ENCODE results near the gene HTATIP2. TPM values are rescaled to one million over a fixed set of nuclear protein-coding genes. Genes with fewer than 3 reads are reported as not detected.
"Not testable (repeated sequence)": the region's sequence is repeated elsewhere in the genome, so short reads cannot be mapped to it uniquely, and the experiment has no call there.

HTATIP2 gene
- total and polyA plus RNA-seq, 2 experiments from 2014 or later: 45.0 to 57.5 TPM

DNA sequence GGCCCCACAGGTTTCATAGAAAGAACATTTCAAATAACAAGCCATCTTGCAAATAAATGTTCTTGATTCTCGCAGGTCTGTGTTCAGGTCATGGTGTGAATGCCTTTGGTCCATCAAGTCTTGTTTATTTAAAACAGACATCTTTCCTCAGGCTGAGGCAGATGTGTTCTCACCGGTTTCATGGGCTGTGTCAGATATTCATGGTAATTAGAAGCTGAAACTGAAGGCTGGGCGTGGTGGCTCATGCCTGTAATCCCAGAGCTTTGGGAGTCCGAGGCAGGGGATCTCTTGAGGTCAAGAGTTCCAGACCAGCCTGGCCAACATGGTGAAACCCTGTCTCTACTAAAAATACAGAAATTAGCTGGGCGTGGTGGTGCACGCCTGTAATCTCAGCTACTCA lies 2.0 kb downstream of the HTATIP2 start:
- not testable (repeated sequence) for H3K27ac ChIP-seq (ENCODE audit: low read depth); H3K9me2 ChIP-seq (ENCODE audit: insufficient read depth); H3F3A ChIP-seq (replicated peaks; ENCODE audit: low read depth); ATAC-seq; H3K79me2 ChIP-seq (replicated peaks; ENCODE audit: insufficient read depth); H3K4me2 ChIP-seq; DNase-seq (ENCODE audit: low spot score); H4K20me1 ChIP-seq (replicated peaks; ENCODE audit: insufficient read depth); H3K27ac Mint-ChIP-seq; H3K36me3 ChIP-seq (ENCODE audit: insufficient read depth); H3K4me3 Mint-ChIP-seq; H3K9me3 Mint-ChIP-seq; H3K36me3 Mint-ChIP-seq (ENCODE audit: low read depth); H3K4me3 ChIP-seq; H2AFZ ChIP-seq
- Histone ChIP-seq H3K27me3 (ENCODE audit: insufficient read depth) (peaks cover 30% of the 10 kb centered on the region), H3K4me1 (ENCODE audit: insufficient read depth) (peaks cover 40% of the 10 kb centered on the region)
- H3K4me1 Mint-ChIP-seq: peaks cover 46% of the 10 kb centered on the region
- peaks cover 13% of the 10 kb centered on the region for H3K27me3 Mint-ChIP-seq (ENCODE audit: insufficient read depth, low read depth, poor library complexity)

DNA sequence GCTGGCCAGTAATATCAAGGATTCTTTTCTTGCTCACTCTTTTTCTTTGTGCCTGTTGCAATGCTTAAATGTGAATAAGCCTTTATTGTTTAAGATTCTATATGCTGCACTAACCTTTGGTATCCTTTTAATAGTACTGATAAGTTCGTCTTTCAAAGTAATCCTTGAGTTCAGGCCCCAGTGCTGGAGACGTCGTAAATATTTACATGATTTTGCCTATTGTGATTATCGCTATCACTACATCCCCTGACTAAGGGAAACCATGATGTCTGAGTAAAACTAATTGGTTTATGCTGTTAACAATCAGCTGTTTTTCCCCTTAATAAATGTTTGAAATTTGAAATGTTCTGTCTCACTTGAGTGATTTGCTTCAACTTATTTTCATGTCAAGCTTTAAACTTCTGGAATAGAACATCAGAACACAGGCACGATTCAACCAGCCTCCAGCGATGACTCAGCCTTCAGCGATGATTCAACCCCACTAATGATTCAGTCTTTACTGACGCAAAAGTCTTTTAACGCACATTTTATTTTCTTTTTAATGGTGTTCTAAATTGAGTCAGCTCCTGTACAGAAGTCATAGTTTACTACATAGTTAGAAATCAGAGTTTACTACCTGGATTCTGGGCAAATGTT lies 3.9 kb downstream of the HTATIP2 start:
- DNase-seq (ENCODE audit: low spot score): no peak
- Histone ChIP-seq H3K27me3 (ENCODE audit: insufficient read depth) (peaks cover 20% of the 10 kb centered on the region), H3K9me2 (ENCODE audit: insufficient read depth) (peaks cover 8% of the 10 kb centered on the region), H4K20me1 (replicated peaks; ENCODE audit: insufficient read depth) (no peaks in the 10 kb centered on the region), H3K27ac (ENCODE audit: low read depth) (no peak overlapping the region), H3K4me2 (no peak overlapping the region), H3K36me3 (ENCODE audit: insufficient read depth) (0 out of 2 replicates have a peak, but pooled peaks cover 3% of the 10 kb centered on the region), H3K4me1 (ENCODE audit: insufficient read depth) (peaks cover 40% of the 10 kb centered on the region), H3F3A (replicated peaks; ENCODE audit: low read depth) (no peaks in the 10 kb centered on the region; the same call in 1 of the 2 replicates), H3K79me2 (replicated peaks; ENCODE audit: insufficient read depth) (peaks cover 3% of the 10 kb centered on the region; the same call in 1 of the 2 replicates), H3K4me3 (no peak overlapping the region), H2AFZ (no peak overlapping the region)
- H3K9me3 Mint-ChIP-seq: peaks cover 3% of the 10 kb centered on the region; the same call in 2 of the 3 replicates
- H3K4me3 Mint-ChIP-seq: no peak overlapping the region
- H3K36me3 Mint-ChIP-seq (ENCODE audit: low read depth): peaks cover 9% of the 10 kb centered on the region; the same call in 2 of the 3 replicates
- peak overlapping the region; percentile 7 for H3K27ac Mint-ChIP-seq
- TF ChIP-seq ZNF331 (CRISPR knock-in tag; IDR thresholded peaks at IDR 0.05; ENCODE audit: low read depth): no peak
- TF ChIP-seq CREB1 (CRISPR knock-in tag; IDR thresholded peaks at IDR 0.05; ENCODE audit: low read depth): no peak
- TF ChIP-seq, protein P1, sequence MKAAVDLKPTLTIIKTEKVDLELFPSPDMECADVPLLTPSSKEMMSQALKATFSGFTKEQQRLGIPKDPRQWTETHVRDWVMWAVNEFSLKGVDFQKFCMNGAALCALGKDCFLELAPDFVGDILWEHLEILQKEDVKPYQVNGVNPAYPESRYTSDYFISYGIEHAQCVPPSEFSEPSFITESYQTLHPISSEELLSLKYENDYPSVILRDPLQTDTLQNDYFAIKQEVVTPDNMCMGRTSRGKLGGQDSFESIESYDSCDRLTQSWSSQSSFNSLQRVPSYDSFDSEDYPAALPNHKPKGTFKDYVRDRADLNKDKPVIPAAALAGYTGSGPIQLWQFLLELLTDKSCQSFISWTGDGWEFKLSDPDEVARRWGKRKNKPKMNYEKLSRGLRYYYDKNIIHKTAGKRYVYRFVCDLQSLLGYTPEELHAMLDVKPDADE (IDR thresholded peaks at IDR 0.05): no peak
- no peak for TF ChIP-seq EZH2phosphoT487 (IDR thresholded peaks at IDR 0.05; ENCODE audit: unreplicated experiment)
- no peak for TF ChIP-seq JUNB (IDR thresholded peaks at IDR 0.05; ENCODE audit: unreplicated experiment)
- peaks cover 13% of the 10 kb centered on the region for H3K27me3 Mint-ChIP-seq (ENCODE audit: insufficient read depth, low read depth, poor library complexity)
- ATAC-seq: no peak
- peaks cover 46% of the 10 kb centered on the region for H3K4me1 Mint-ChIP-seq

DNA sequence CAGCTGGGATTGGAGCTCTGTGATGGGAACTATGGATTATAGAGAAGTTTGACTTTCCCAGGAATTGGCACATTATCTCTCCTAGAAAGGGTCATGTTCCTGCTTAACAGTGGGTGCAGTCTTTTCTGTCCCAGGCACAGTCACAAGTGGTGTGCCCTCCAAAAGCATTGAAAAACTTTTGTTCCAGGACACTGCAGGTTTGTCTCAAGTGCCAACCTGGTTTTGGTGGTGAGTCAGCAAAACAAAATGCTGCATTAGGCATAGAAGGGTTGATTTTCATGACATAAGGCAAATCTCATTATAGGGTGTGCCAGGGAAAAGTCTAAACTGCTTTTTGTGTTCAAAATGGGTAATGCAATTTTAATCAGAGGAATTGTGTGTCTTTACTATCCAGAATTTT lies 4.9 kb downstream of the HTATIP2 start:
- H3K4me2 ChIP-seq: no peak overlapping the region
- no peak for TF ChIP-seq EZH2 (IDR thresholded peaks at IDR 0.05; ENCODE audit: low read depth, unreplicated experiment)
- no peak for TF ChIP-seq STAT1 (IDR thresholded peaks at IDR 0.05; ENCODE audit: unreplicated experiment)
- TF ChIP-seq POLR2AphosphoS5 (IDR thresholded peaks at IDR 0.05; ENCODE audit: low read depth): no peak
- TF ChIP-seq, protein P2, sequence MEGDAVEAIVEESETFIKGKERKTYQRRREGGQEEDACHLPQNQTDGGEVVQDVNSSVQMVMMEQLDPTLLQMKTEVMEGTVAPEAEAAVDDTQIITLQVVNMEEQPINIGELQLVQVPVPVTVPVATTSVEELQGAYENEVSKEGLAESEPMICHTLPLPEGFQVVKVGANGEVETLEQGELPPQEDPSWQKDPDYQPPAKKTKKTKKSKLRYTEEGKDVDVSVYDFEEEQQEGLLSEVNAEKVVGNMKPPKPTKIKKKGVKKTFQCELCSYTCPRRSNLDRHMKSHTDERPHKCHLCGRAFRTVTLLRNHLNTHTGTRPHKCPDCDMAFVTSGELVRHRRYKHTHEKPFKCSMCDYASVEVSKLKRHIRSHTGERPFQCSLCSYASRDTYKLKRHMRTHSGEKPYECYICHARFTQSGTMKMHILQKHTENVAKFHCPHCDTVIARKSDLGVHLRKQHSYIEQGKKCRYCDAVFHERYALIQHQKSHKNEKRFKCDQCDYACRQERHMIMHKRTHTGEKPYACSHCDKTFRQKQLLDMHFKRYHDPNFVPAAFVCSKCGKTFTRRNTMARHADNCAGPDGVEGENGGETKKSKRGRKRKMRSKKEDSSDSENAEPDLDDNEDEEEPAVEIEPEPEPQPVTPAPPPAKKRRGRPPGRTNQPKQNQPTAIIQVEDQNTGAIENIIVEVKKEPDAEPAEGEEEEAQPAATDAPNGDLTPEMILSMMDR (conservative IDR thresholded peaks at IDR 0.05; ENCODE audit: low read depth in 2 of 2): no peak

More for the DNA sequence above, 4.9 kb downstream of the HTATIP2 start:
- no peak for DNase-seq (ENCODE audit: low spot score)
- no peak overlapping the region for H2AFZ ChIP-seq
- peaks cover 3% of the 10 kb centered on the region; the same call in 1 of the 2 replicates for H3K79me2 ChIP-seq (replicated peaks; ENCODE audit: insufficient read depth)
- no peak overlapping the region for H3K27ac ChIP-seq (ENCODE audit: low read depth)
- no peaks in the 10 kb centered on the region for H3F3A ChIP-seq (replicated peaks; ENCODE audit: low read depth)
- Mint-ChIP-seq H3K27me3 (ENCODE audit: insufficient read depth, low read depth, poor library complexity) (peaks cover 3% of the 10 kb centered on the region), H3K27ac (no peak overlapping the region; the same call in 1 of the 2 replicates), H3K9me3 (no peaks in the 10 kb centered on the region), H3K4me1 (peaks cover 40% of the 10 kb centered on the region), H3K36me3 (ENCODE audit: low read depth) (peaks cover 9% of the 10 kb centered on the region; the same call in 2 of the 3 replicates), H3K4me3 (no peak overlapping the region)
- no peaks in the 10 kb centered on the region for H3K9me2 ChIP-seq (ENCODE audit: insufficient read depth)
- peaks cover 10% of the 10 kb centered on the region for H3K27me3 ChIP-seq (ENCODE audit: insufficient read depth)
- H3K4me3 ChIP-seq: no peak overlapping the region
- no peaks in the 10 kb centered on the region for H4K20me1 ChIP-seq (replicated peaks; ENCODE audit: insufficient read depth)
- H3K4me1 ChIP-seq (ENCODE audit: insufficient read depth): peaks cover 35% of the 10 kb centered on the region
- 0 out of 2 replicates have a peak, but pooled peaks cover 3% of the 10 kb centered on the region for H3K36me3 ChIP-seq (ENCODE audit: insufficient read depth)
- ATAC-seq: no peak
